SK-N-SH (cell line): ENCODE measurements around the gene RCAN1. TPM values are rescaled to one million over a fixed set of nuclear protein-coding genes. Genes with fewer than 3 reads are reported as not detected.

Experiments
- CTCF ChIA-PET: fragments of 300-600, 350-600 bp; formaldehyde crosslinking; extraction: SDS; loops from one replicate; lab custom pipeline; 2021; lab: Yijun Ruan, JAX
- POLR2A ChIA-PET: fragments of 350-600 bp; sonication (Branson Sonifier 250); formaldehyde crosslinking; extraction: SDS; loops from one replicate; lab custom pipeline; 2020; ENCODE audit warnings: antibody characterized with exemption, inconsistent platforms; lab: Yijun Ruan, JAX
- DNase-seq: peaks from one replicate; pipeline ENCODE4 v3.0.0; 2012
- H2AFZ ChIP-seq: fragments of 200-600 bp; sonication (generic); 2 replicates; pipeline ENCODE4 v1.8.1; 2016; ENCODE audit warnings: antibody characterized with exemption, mild to moderate bottlenecking, low read depth
- H3F3A ChIP-seq: fragments of 200-600 bp; sonication (generic); replicated peaks from 2 replicates; pipeline ENCODE3; 2016; ENCODE audit warnings: antibody characterized with exemption, mild to moderate bottlenecking; ENCODE audit not compliant: insufficient read depth
- H3K27ac ChIP-seq, 2 experiments: fragments of 200-500 bp in 1 of 2; fragments of 200-600 bp in 1 of 2; sonication (Bioruptor generic) in 1 of 2; sonication (generic), shearing (Covaris generic) in 1 of 2; 2 replicates each; pipeline versions ENCODE4 v1.5.1 to v1.6.1; 2014 to 2016; ENCODE audit warnings: low read depth in 2 of 2, inconsistent platforms in 1 of 2, low read length in 1 of 2, mild to moderate bottlenecking in 1 of 2, mixed read lengths in 1 of 2
- H3K27me3 ChIP-seq: fragments of 200-600 bp; sonication (generic), shearing (Covaris generic); 2 replicates; pipeline ENCODE4 v1.6.1; 2016; ENCODE audit warnings: mixed run types; ENCODE audit not compliant: insufficient read depth
- H3K36me3 ChIP-seq, 2 experiments: fragments of 200-500 bp in 1 of 2; fragments of 200-600 bp in 1 of 2; sonication (Bioruptor generic) in 1 of 2; sonication (generic) in 1 of 2; replicated peaks in 1 of 2; 2 replicates each; pipeline versions ENCODE3 to v1.5.1; 2014 to 2016; ENCODE audit warnings: low read length in 1 of 2, mild to moderate bottlenecking in 1 of 2; ENCODE audit not compliant: insufficient read depth in 2 of 2, control insufficient read depth in 1 of 2
- H3K4me1 ChIP-seq, 2 experiments: fragments of 200-500 bp in 1 of 2; fragments of 200-600 bp in 1 of 2; sonication (Bioruptor generic) in 1 of 2; sonication (generic), shearing (Covaris generic) in 1 of 2; 2 replicates each; pipeline versions ENCODE4 v1.5.1 to v1.6.1; 2014 to 2016; ENCODE audit warnings: low read depth in 1 of 2, low read length in 1 of 2, mixed run types in 1 of 2; ENCODE audit not compliant: insufficient read depth in 2 of 2, control insufficient read depth in 1 of 2
- H3K4me2 ChIP-seq: fragments of 200-600 bp; sonication (generic), shearing (Covaris generic); 2 replicates; pipeline ENCODE4 v1.6.1; 2017; ENCODE audit warnings: mixed run types
- H3K4me3 ChIP-seq, 2 experiments: fragments of 200-500 bp in 1 of 2; fragments of 200-600 bp in 1 of 2; sonication (Bioruptor generic) in 1 of 2; sonication (generic), shearing (Covaris generic) in 1 of 2; 2 replicates each; pipeline versions ENCODE4 v1.5.1 to v1.8.1; 2014 to 2016; ENCODE audit warnings: low read depth in 2 of 2, inconsistent platforms in 1 of 2, low read length in 1 of 2, mild to moderate bottlenecking in 1 of 2, mixed read lengths in 1 of 2, moderate library complexity in 1 of 2
- H3K79me2 ChIP-seq: fragments of 200-600 bp; sonication (generic); 2 replicates; pipeline ENCODE4 v1.8.1; 2017; ENCODE audit warnings: mild to moderate bottlenecking; ENCODE audit not compliant: insufficient read depth
- H3K9ac ChIP-seq: fragments of 200-600 bp; sonication (generic); 2 replicates; pipeline ENCODE4 v1.6.1; 2017; ENCODE audit warnings: mixed run types
- H3K9me2 ChIP-seq: fragments of 200-600 bp; sonication (generic); 2 replicates; pipeline ENCODE4 v1.6.1; 2017; ENCODE audit warnings: mixed run types
- H3K9me3 ChIP-seq: fragments of 200-600 bp; sonication (generic); 2 replicates; pipeline ENCODE4 v1.6.1; 2017; ENCODE audit warnings: mixed run types, mild to moderate bottlenecking, moderate library complexity
- H4K20me1 ChIP-seq: fragments of 200-600 bp; sonication (generic); 2 replicates; pipeline ENCODE4 v1.6.1; 2017; ENCODE audit warnings: mild to moderate bottlenecking, mixed run types; ENCODE audit not compliant: insufficient read depth
- ELF1 ChIP-seq: IDR thresholded peaks from 2 replicates; pipeline ENCODE4 v1.4.0; 2012
- EP300 ChIP-seq, 2 experiments: IDR thresholded peaks; 2 replicates each; pipeline versions ENCODE4 v1.4.0 to v1.6.1; 2012; ENCODE audit warnings: borderline replicate concordance in 1 of 2, low read depth in 1 of 2, low read length in 1 of 2
- FOXJ3 ChIP-seq: sonication (generic); formaldehyde crosslinking; IDR thresholded peaks from 2 replicates; pipeline ENCODE4 v1.5.1; 2020; ENCODE audit warnings: mild to moderate bottlenecking, missing genetic modification reagents
- GATA2 ChIP-seq: sonication (generic); formaldehyde crosslinking; IDR thresholded peaks from 2 replicates; pipeline ENCODE4 v1.5.0; 2020; ENCODE audit warnings: mild to moderate bottlenecking, missing genetic modification reagents
- JUND ChIP-seq: IDR thresholded peaks from 2 replicates; pipeline ENCODE4 v1.4.0; 2012
- MEF2A ChIP-seq: IDR thresholded peaks from 2 replicates; pipeline ENCODE4 v1.4.0; 2012; ENCODE audit warnings: low read depth, borderline replicate concordance
- NFIC ChIP-seq: IDR thresholded peaks from 2 replicates; pipeline ENCODE4 v1.4.0; 2012; ENCODE audit warnings: borderline replicate concordance
- NRF1 ChIP-seq: IDR thresholded peaks from 2 replicates; pipeline ENCODE4 v1.6.1; 2012; ENCODE audit warnings: low read depth, mild to moderate bottlenecking, low read length
- POLR2AphosphoS5 ChIP-seq: IDR thresholded peaks from 2 replicates; pipeline ENCODE4 v1.6.1; 2012; ENCODE audit warnings: low read depth, low read length
- RAD21 ChIP-seq: IDR thresholded peaks from 2 replicates; pipeline ENCODE4 v1.6.1; 2012; ENCODE audit warnings: mild to moderate bottlenecking, low read length
- RFX5 ChIP-seq: IDR thresholded peaks from 2 replicates; pipeline ENCODE4 v1.6.1; 2012; ENCODE audit warnings: mild to moderate bottlenecking, improper control_type of control experiment, low read length
- SMC3 ChIP-seq: IDR thresholded peaks from 2 replicates; pipeline ENCODE4 v1.6.1; 2012; ENCODE audit warnings: low read depth, low read length, improper control_type of control experiment
- TAF1 ChIP-seq: IDR thresholded peaks from 2 replicates; pipeline ENCODE4 v1.6.1; 2012; ENCODE audit warnings: low read depth, mild to moderate bottlenecking, low read length, moderate library complexity, borderline replicate concordance
- TCF12 ChIP-seq: IDR thresholded peaks from 2 replicates; pipeline ENCODE4 v1.4.0; 2012
- TEAD4 ChIP-seq: IDR thresholded peaks from 2 replicates; pipeline ENCODE4 v1.4.0; 2012; ENCODE audit warnings: mild to moderate bottlenecking, borderline replicate concordance; ENCODE audit not compliant: insufficient read depth
- WGBS: methylation state at CpG from one replicate; pipeline ENCODE4 v1.1.6; 2017; ENCODE audit warnings: low lambda C conversion rate; 5-methylcytosine and 5-hydroxymethylcytosine counted together
- polyA plus RNA-seq, 3 experiments: library from polyadenylated mRNA; depleted of rRNA; stranded (reverse); fragments of >200 nt; gene quantifications; 2 replicates each; pipeline ENCODE4 v1.2.3, GENCODE V29; 2012
- TF ChIP-seq, protein P1 (sequence below): fragments of 150-350 bp; IDR thresholded peaks from 2 replicates; pipeline ENCODE4 v1.6.1; 2016; ENCODE audit warnings: mild to moderate bottlenecking, low read depth, low read length
- TF ChIP-seq, protein P2 (sequence below): IDR thresholded peaks from 2 replicates; pipeline ENCODE4 v1.4.0; 2012; ENCODE audit warnings: low read depth
- TF ChIP-seq, protein P3 (sequence below): IDR thresholded peaks from 2 replicates; pipeline ENCODE4 v1.6.1; 2012; ENCODE audit warnings: mild to moderate bottlenecking, low read depth, low read length, moderate library complexity

RCAN1 gene
- polyA plus RNA-seq, 1 of the 3 experiments (the other 2 are of a cell fraction) = 16.7 TPM

DNA sequence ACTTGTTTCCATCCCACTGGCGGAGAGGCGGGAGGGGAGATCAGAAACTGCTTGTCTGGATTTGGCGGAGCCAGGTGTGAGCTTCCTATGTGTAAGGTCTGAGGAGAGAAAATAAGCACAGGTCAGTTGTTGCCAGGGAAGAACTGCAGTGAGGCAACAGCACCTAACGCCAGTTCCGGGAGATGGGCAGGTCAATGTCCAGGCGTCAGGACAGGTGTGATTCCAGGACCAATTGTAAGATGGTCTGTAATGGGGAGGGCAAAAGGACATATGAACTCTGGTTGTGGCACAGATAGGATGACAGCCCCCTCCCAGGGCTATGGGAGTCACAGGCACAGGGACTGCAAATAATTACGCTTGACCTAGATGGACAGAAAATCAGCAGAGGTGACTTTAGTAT is 93.4 kb downstream of the RCAN1 start:
- 100% methylated on average over 7 of the region's 7 CpGs for WGBS
- H3K4me3 ChIP-seq = no peak overlapping the region
- peaks cover 36 to 45% of the 10 kb centered on the region in 2 experiments for H3K36me3 ChIP-seq
- no peaks in the 10 kb centered on the region for H3K27me3 ChIP-seq
- no peak overlapping the region for H3K9ac ChIP-seq
- no peaks in the 10 kb centered on the region for H3K9me3 ChIP-seq
- ChIA-PET POLR2A (no interaction called here), CTCF (interaction anchor here (1.2 to 1.5 kb wide), 3 partner anchors 11 to 22 kb away, joined by 3 to 6 read pairs (median 4); no protein-coding TSS in a partner anchor)
- DNase-seq = no peak
- peaks cover 3 to 8% of the 10 kb centered on the region in 2 experiments; a peak in 3 of 4 replicates for H3K4me1 ChIP-seq
- peaks cover 39% of the 10 kb centered on the region for H3K79me2 ChIP-seq
- H3K4me2 ChIP-seq = no peak overlapping the region
- no peak overlapping the region for H2AFZ ChIP-seq
- no peaks in the 10 kb centered on the region for H3K9me2 ChIP-seq
- peaks cover 30% of the 10 kb centered on the region for H3F3A ChIP-seq
- TF ChIP-seq NFIC = no peak
- no peak overlapping the region for H3K27ac ChIP-seq
- H4K20me1 ChIP-seq = no peaks in the 10 kb centered on the region; the same call in 1 of the 2 replicates

DNA sequence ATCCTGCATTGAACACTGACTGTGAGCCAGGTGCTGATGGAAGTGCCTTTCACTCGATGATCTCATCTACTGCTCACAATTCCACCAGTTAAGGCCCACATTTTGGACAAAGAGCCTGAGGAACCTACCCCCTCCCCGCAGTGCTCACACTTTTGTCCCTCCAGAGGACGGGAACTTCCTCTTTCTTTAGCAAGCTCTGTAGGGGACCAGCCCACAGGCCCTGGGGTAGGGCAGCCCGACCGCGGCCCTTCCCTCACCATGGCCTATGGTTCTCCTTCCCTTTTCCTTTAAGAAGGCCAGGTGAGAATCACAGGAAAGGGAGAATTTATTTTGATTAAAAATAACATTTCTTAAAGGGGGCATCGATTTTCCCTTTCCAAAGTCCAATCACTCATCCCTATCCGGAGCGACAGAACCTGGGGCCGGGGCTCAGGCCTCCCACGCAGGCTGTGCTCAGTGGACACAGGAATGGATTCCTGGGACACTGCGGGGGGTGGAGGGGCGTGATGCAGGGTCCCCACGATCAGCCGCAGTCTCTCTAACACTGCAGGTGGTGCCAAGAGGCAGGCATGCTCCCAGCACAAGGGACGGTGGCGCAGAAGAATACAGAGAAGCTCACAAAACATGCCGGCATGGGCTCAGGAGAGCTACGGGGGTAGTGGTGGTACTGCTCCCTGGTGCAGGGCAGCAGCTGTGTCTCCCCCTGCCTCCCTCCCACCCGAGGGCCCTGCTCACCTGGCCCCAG is 94.0 kb downstream of the RCAN1 start:
- no peak for DNase-seq
- Histone ChIP-seq H3K9me3 (no peaks in the 10 kb centered on the region), H3K9ac (no peak overlapping the region), H3F3A (peaks cover 31% of the 10 kb centered on the region), H3K27ac (no peak overlapping the region), H3K4me1 (peaks cover 3 to 8% of the 10 kb centered on the region in 2 experiments; a peak in 3 of 4 replicates), H3K4me3 (no peak overlapping the region), H2AFZ (no peak overlapping the region), H3K36me3 (peaks cover 39 to 49% of the 10 kb centered on the region in 2 experiments), H3K27me3 (no peaks in the 10 kb centered on the region), H3K79me2 (peaks cover 33% of the 10 kb centered on the region), H3K9me2 (no peaks in the 10 kb centered on the region), H3K4me2 (no peak overlapping the region), H4K20me1 (no peaks in the 10 kb centered on the region; the same call in 1 of the 2 replicates)
- ChIA-PET CTCF (interaction anchor here (1.2 kb wide), 1 partner anchor 20 kb away, joined by 3 read pairs; no protein-coding TSS in a partner anchor), POLR2A (no interaction called here)
- TF ChIP-seq EP300 (IDR thresholded peaks at IDR 0.05; ENCODE audit: borderline replicate concordance in 1 of 2, low read depth in 1 of 2, low read length in 1 of 2) (no peak), NRF1 (no peak), SMC3 (no peak), POLR2AphosphoS5 (no peak), TAF1 (no peak), RFX5 (no peak), FOXJ3 (CRISPR knock-in tag) (no peak), RAD21 (no peak), ELF1 (no peak), GATA2 (CRISPR knock-in tag) (no peak), TCF12 (no peak), MEF2A (no peak), TEAD4 (no peak), JUND (no peak)
- TF ChIP-seq, protein P1, sequence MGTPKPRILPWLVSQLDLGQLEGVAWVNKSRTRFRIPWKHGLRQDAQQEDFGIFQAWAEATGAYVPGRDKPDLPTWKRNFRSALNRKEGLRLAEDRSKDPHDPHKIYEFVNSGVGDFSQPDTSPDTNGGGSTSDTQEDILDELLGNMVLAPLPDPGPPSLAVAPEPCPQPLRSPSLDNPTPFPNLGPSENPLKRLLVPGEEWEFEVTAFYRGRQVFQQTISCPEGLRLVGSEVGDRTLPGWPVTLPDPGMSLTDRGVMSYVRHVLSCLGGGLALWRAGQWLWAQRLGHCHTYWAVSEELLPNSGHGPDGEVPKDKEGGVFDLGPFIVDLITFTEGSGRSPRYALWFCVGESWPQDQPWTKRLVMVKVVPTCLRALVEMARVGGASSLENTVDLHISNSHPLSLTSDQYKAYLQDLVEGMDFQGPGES = no peak
- TF ChIP-seq, protein P2, sequence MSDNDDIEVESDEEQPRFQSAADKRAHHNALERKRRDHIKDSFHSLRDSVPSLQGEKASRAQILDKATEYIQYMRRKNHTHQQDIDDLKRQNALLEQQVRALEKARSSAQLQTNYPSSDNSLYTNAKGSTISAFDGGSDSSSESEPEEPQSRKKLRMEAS = no peak
- TF ChIP-seq, protein P3, sequence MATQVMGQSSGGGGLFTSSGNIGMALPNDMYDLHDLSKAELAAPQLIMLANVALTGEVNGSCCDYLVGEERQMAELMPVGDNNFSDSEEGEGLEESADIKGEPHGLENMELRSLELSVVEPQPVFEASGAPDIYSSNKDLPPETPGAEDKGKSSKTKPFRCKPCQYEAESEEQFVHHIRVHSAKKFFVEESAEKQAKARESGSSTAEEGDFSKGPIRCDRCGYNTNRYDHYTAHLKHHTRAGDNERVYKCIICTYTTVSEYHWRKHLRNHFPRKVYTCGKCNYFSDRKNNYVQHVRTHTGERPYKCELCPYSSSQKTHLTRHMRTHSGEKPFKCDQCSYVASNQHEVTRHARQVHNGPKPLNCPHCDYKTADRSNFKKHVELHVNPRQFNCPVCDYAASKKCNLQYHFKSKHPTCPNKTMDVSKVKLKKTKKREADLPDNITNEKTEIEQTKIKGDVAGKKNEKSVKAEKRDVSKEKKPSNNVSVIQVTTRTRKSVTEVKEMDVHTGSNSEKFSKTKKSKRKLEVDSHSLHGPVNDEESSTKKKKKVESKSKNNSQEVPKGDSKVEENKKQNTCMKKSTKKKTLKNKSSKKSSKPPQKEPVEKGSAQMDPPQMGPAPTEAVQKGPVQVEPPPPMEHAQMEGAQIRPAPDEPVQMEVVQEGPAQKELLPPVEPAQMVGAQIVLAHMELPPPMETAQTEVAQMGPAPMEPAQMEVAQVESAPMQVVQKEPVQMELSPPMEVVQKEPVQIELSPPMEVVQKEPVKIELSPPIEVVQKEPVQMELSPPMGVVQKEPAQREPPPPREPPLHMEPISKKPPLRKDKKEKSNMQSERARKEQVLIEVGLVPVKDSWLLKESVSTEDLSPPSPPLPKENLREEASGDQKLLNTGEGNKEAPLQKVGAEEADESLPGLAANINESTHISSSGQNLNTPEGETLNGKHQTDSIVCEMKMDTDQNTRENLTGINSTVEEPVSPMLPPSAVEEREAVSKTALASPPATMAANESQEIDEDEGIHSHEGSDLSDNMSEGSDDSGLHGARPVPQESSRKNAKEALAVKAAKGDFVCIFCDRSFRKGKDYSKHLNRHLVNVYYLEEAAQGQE = no peak
- WGBS = 95% methylated on average over 20 of the region's 20 CpGs
